Mononuclear cell (primary cell): ENCODE results near the gene TXNDC12. TPM values are rescaled to one million over a fixed set of nuclear protein-coding genes. Genes with fewer than 3 reads are reported as not detected.
"Not testable (repeated sequence)": the region's sequence is repeated elsewhere in the genome, so short reads cannot be mapped to it uniquely, and the experiment has no call there.

ENCODE experiments used
- H3K27me3 ChIP-seq: 2 replicates; pipeline ENCODE4 v1.6.0; 2011; ENCODE audit warnings: low read length, control low read depth; ENCODE audit not compliant: insufficient read depth
- H3K4me1 ChIP-seq: 2 replicates; pipeline ENCODE4 v1.5.1; 2011; ENCODE audit warnings: mild to moderate bottlenecking, low read length, control low read depth; ENCODE audit not compliant: insufficient read depth
- H3K4me3 ChIP-seq: 2 replicates; pipeline ENCODE4 v1.5.1; 2011; ENCODE audit warnings: mild to moderate bottlenecking, low read length, moderate library complexity
- H3K9me3 ChIP-seq: 2 replicates; pipeline ENCODE4 v1.5.1; 2011; ENCODE audit warnings: low read depth, mild to moderate bottlenecking, control low read depth, low read length
- total RNA-seq: library from RNA; depleted of rRNA; stranded (reverse); fragments of >200 nt; gene quantifications from one replicate; pipeline ENCODE4 v1.2.3, GENCODE V29; 2012

TXNDC12 gene
- total RNA-seq, 1 donor: 24.7 TPM

DNA sequence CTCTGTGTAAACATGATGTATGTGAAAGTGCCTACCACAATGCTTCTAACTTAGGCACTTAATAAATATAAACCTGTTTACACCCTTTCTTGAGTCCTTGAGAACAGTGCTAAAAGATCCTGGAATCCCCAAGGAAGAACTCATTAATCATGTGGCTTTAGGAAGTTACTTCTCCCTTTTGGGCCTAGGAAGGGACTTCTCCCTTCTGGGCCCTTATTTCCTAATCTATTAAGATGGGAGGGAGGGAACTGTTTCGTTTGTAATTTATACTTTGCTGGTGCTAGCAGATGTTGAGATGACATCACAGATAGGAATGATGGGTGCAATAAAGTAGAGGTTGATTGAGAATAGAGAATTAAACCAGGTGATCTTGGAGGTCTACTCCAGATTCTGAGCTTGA lies 2.3 kb upstream of the TXNDC12 start:
- H3K4me1 ChIP-seq: peaks cover 29% of the 10 kb centered on the region
- no peaks in the 10 kb centered on the region for H3K27me3 ChIP-seq
- peak overlapping the region; percentile 92 for H3K4me3 ChIP-seq
- H3K9me3 ChIP-seq: no peaks in the 10 kb centered on the region

DNA sequence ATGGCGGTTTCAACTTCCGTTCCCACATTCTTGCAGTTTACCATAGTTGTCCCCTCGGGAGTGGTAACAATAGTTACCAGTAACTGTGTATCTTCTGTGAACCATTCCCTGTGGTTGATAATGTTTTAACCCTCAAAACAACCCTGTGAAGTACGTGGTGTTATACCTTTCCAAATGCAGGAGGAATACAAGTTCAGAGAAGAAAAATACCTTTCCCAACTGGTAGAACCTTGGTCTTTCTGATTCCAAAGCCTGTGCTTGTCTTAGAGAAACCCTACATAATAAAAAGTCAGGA lies 1.9 kb upstream of the TXNDC12 start:
- no peaks in the 10 kb centered on the region for H3K9me3 ChIP-seq
- H3K4me1 ChIP-seq: peaks cover 29% of the 10 kb centered on the region
- H3K27me3 ChIP-seq: no peaks in the 10 kb centered on the region
- peak overlapping the region; percentile 92 for H3K4me3 ChIP-seq

DNA sequence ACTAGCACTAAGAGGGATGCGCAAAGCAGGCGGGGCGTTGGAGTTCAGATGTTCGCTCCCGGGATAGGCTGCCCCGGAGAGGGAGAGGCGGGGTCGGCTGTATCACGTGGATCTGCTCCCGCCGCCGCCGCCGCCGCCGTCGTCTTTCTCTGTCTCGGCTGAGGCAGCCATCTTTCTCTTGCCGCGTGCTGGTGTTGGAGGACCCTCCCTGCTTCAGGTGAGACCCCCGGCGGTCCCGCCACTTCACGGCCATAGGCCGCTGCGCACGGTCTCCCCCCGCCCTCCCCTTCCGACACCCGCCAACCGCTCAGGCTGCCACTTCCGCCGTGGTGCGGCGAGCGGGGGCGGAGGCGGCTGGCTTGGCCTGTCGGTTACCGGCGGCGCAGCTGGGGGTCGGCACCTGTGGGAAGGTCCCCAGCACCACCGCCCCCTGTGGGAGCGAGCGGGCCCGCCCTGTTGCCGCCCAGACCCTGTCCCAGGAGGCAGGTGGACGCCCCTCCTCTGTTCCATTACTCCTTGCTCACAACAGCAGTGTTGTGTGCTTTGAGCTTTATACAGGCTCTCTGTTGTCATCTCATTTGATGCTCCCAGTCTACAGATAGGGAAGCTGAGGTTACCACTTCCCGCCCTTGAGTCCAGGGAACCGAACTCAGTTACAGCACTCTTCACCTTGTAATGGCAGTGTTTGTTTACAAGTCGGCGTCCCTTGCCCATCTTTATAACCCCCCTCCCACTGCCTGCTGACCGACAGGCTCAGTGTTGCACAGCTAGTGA lies 1.4 kb upstream of the TXNDC12 start, which contains the start of gene BTF3L4:
BTF3L4 (plus strand) TSS at position 133 of the 774 bp plus-strand sequence. CDS start 3,553 bp downstream, outside the sequence.
- no peaks in the 10 kb centered on the region for H3K27me3 ChIP-seq
- peak within 1 kb of the TSS; percentile 92 for H3K4me3 ChIP-seq
- no peaks in the 10 kb centered on the region for H3K9me3 ChIP-seq
- peaks cover 29% of the 10 kb centered on the region for H3K4me1 ChIP-seq

DNA sequence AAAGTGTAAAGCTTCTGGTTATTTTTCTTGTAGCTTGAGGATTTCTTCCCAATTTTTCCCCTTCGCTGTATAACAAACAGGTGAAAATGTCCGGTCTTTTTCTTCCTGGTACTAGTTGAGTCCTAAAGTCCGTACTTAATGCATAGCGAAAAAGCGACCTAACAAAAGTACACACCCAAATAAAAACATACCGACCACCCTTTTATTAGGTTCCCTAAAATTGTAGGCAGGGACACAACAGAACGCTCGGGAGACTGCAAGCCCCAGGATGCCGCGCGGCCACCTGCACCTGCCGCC lies 823 bp upstream of the TXNDC12 start:
- peak overlapping the region; percentile 92 for H3K4me3 ChIP-seq
- peaks cover 29% of the 10 kb centered on the region for H3K4me1 ChIP-seq
- no peaks in the 10 kb centered on the region for H3K27me3 ChIP-seq
- H3K9me3 ChIP-seq: no peaks in the 10 kb centered on the region

DNA sequence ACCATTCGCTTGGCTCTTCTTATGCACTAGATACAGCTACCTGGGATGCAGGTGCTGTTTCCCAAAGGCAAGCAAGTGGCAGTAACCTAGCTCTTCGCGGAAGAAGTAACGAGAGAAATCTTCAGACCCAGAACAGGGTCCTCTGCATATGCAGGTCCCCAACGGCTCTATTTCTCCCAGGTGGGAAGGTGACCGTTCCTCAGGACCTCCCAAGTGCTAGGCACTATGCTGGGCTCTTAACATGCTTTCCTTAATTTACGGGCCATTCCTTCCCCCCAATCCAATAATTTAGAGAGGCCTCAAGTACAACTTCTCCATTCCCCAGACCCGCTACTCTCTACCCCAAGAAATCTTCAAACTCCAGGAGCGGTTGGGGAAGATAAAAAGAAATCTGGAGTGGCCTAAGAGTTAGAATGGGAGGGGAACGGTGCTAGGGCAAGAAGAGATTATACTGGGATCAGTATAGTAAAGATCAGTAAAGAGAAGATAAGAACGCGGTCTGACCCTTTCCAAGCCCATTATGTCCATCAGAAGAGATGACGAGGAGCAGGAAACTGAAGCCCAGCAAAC lies 410 bp downstream of the TXNDC12 start:
- H3K4me3 ChIP-seq: peak overlapping the region; percentile 92
- H3K9me3 ChIP-seq: no peaks in the 10 kb centered on the region
- H3K27me3 ChIP-seq: no peaks in the 10 kb centered on the region
- H3K4me1 ChIP-seq: peaks cover 29% of the 10 kb centered on the region

DNA sequence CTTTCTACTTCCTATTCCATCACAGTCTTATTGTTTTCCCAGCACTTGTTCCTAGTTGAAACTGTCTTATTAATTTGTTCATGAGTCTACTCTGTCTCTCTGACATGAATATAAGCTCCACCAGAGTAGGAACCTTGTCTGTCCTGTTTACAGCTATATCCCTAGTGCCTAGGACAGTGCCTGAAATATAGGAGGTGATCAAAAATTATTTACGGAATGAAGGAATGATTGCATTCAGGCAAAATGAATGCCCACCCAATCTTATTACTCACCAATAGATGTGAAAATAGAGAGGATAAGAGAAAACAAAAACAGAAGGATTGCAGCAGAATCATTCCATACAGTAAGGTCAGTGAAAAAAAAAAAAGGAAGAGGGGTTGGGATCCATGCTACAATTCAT lies 1.1 kb downstream of the TXNDC12 start:
- H3K4me1 ChIP-seq: peaks cover 29% of the 10 kb centered on the region
- no peaks in the 10 kb centered on the region for H3K9me3 ChIP-seq
- no peaks in the 10 kb centered on the region for H3K27me3 ChIP-seq
- H3K4me3 ChIP-seq: no peak overlapping the region

DNA sequence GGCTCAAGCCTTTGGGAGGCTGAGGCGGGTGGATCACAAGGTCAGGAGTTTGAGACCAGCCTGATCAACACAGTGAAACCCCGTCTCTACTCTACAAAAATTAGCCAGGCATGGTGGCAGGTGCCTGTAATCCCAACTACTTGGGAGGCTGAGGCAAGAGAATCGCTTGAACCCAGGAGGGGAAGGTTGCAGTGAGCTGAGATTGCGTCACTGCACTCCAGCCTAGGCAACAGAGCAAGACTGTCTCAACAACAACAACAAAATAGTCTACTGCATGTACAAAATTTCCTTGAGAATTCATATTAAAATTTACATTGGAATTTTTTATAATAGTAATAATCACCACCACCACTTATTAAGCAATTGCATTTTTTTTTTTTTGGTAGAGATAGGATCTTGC lies 5.7 kb downstream of the TXNDC12 start:
- H3K4me1 ChIP-seq, H3K4me3 ChIP-seq, H3K27me3 ChIP-seq, H3K9me3 ChIP-seq: not testable (repeated sequence)

DNA sequence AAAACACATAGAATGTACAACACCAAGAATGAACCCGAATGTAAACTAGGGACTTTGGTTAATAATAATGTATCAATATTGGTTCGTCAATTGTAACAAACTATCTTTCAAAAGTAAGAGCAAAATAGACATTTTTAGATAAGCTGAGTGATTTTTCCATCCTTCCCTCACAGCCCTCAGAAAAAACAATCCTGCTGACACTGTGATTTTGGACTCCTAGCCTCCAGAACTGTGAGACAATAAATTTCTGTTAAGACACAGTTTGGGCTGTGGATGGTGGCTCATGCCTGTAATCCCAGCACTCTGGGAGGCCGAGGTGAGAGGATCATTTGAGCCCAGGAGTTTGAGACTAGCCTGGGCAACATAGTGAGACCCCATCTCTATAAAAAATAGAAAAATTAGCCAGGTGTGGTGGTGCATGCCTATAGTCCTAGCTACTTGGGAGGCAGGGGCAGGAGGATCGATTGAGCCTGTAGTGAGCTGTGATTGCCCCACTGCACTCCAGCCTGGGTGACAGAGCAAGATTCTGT lies 9.3 kb downstream of the TXNDC12 start:
- H3K27me3 ChIP-seq, H3K9me3 ChIP-seq, H3K4me3 ChIP-seq, H3K4me1 ChIP-seq: not testable (repeated sequence)

DNA sequence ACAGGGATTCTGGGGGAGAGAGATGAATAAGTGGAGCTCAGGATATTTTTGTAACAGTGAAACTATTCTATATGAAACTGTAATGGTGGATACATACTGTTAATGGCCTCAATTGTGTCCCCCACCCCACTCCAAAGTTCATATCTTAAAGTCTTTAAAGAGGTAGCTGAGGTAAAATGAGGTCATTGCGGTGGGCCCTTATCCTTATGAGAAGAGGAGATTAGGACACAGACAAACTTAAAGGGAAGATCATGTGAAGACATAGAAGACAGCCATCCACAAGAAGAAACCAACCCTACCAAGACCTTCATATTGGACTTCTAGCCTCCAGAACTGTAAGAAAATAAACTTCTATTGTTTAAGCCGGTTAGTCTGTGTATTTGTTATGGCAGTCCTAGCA lies 9.8 kb downstream of the TXNDC12 start:
- Histone ChIP-seq H3K4me3 (no peak overlapping the region), H3K27me3 (no peaks in the 10 kb centered on the region), H3K9me3 (no peaks in the 10 kb centered on the region), H3K4me1 (no peaks in the 10 kb centered on the region)

DNA sequence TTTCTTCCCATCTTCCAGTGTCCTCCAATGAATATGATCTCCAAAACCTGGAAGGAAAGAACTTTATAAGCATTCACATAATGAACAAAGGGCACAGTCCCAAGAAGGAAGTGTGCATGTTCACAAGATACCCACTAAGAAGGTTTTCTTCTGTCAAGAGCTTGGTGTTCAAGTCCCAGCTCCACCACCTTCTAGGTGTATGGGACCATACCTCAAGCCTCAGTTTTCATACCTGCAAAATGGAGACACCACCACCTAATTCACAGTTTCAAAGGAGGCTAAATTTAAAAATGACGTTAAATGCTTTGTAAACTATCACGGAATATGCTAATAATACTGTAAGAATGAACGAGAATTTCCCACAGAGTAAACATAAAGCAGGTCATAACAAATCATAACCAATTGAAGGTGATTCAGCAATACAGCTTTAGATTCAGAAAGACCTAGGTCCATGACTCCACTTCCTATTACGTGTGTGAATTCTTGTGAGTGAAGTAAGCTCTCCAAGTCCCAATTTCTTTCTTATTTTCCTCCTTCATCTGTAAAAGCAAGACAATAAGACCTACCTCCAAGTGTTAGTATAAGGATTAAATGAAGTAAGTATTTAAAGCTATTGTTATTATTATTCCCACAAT lies 13.3 kb downstream of the TXNDC12 start:
- no peaks in the 10 kb centered on the region for H3K4me1 ChIP-seq
- no peaks in the 10 kb centered on the region for H3K27me3 ChIP-seq
- no peak overlapping the region for H3K4me3 ChIP-seq
- H3K9me3 ChIP-seq: no peaks in the 10 kb centered on the region

DNA sequence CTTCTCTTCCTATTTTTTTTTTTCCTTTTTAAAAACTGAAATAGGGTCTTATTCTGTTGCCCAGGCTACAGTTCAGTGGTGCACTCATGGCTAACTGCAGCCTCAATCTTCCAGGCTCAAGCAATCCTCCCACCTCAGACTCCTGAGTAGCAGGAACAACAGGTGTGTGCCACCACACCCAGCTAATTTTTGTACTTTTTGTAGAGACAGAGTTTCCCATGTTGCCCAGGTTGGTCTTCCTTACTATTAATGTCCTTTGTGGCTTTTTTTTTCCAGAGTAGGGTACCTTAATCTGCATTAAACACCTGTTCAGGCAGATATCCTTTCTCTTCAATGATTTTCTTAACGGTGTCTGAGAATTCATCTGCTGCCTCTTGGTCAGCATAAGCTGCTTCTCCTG lies 17.1 kb downstream of the TXNDC12 start:
- H3K4me1 ChIP-seq: peaks cover 2% of the 10 kb centered on the region
- H3K9me3 ChIP-seq: no peaks in the 10 kb centered on the region
- no peak overlapping the region for H3K4me3 ChIP-seq
- H3K27me3 ChIP-seq: no peaks in the 10 kb centered on the region

DNA sequence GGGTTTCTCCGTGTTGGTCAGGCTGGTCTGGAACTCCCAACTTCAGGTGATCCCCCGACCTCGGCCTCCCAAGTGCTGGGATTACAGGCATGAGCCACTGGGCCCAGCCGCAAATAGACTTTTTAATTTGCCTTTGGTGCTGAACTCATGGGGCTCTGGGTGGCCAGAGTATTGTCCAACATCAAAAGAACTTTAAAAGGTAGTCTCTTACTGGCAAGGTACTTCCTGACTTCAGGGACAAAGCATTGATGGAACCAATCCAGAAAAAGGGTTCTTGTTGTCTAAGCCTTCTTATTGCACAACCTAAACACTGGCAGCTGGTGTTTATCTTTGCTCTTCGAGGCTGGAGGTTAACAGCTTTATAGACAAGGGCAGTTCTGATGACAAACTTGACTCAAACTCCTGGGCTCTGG lies 17.6 kb downstream of the TXNDC12 start:
- no peaks in the 10 kb centered on the region for H3K27me3 ChIP-seq
- peaks cover 7% of the 10 kb centered on the region for H3K4me1 ChIP-seq
- no peaks in the 10 kb centered on the region for H3K9me3 ChIP-seq
- no peak overlapping the region for H3K4me3 ChIP-seq

DNA sequence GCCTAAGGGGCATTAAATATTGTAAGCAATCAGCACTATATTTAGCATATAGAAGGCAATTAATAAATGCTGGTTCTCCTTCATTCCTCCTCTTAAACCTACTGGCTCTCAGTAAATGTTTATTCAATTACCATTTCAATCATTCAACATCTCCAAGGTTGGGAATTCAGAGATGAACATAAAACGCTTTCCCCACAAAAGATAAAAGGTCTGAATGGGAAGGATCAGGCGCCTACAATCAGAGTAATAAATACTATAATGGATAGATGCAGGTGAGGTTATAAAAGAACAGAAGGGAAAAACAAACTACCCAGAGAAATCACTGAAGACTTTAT lies 21.0 kb downstream of the TXNDC12 start:
- Histone ChIP-seq H3K27me3 (no peaks in the 10 kb centered on the region), H3K9me3 (no peaks in the 10 kb centered on the region), H3K4me3 (peak overlapping the region; percentile 87), H3K4me1 (peaks cover 20% of the 10 kb centered on the region)

DNA sequence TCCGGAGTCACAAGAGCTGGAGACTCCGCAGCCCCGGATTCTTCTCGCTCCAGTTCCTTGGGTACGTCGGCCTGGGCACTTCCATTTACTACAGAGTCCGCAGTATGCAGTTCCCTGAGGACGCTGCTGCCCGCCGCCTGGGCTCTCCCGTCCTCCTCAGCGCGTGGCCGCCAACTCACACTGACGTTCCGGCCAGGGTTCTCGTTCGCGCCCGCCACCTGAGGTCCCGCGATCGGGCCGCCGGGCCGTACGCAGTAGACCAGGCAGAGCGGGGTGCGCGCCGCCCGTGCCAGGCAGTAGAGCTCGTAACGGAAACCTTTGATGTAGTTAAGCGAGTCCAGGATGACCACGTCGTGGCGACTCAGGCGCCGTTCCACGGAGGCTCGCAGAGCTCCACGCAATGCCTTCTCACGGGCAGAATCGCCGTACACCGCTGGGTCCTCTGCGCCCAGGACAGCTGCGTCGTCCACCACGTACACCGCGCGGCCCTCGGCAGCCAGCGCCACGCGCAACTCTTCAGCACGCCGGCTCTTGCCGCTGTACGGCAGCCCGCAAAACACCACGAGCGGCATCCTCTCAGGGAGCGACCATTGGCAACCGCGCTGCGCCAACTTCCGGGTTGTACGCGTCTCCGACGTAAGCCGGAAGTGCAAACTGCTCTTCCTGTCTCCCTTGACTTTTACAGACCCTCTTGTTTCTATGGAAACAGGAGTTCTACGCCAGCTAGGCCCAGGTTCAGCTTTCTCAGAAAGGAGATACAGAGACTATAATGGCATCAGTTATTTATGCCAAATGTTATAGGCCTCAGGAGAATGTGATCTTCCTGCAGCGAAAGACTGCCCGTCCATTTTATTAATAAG lies 21.6 kb downstream of the TXNDC12 start, which contains the start of gene KTI12:
KTI12 (minus strand) TSS at position 621 of the 860 bp plus-strand sequence; CDS start at position 572, 49 bp downstream.
- no peaks in the 10 kb centered on the region for H3K9me3 ChIP-seq
- peak within 1 kb of the TSS; percentile 87 for H3K4me3 ChIP-seq
- H3K27me3 ChIP-seq: no peaks in the 10 kb centered on the region
- H3K4me1 ChIP-seq: peaks cover 20% of the 10 kb centered on the region

DNA sequence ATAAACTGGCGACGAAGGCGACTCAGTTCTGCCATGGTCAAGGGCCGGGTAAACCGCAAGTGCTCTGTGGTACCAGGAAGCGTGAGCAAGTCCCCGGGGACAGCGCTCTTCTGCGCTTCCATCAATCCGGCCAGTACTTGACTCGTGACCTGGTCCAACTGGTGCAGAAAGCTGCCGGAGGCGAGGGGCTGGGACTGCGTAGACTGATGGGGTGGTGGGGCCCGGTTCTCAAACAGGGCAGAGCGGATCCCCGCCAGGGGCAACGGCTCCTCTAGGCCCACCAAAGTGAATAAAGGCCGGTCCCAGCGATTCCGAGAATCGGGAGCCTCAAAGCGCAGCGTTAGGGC lies 22.2 kb downstream of the TXNDC12 start:
- Histone ChIP-seq H3K4me3 (peak overlapping the region; percentile 87), H3K9me3 (no peaks in the 10 kb centered on the region), H3K4me1 (peaks cover 20% of the 10 kb centered on the region), H3K27me3 (no peaks in the 10 kb centered on the region)
